Femur (tissue), 1 donor: ENCODE results near the gene MVB12B.
"Not testable (repeated sequence)": the region's sequence is repeated elsewhere in the genome, so short reads cannot be mapped to it uniquely, and the experiment has no call there.

Experiments
- DNase-seq: peaks from one replicate; pipeline ENCODE4 v3.0.0-alpha.2; 2017

MVB12B gene

GRCh38 chr9:126457175-126457547, 130.5 kb downstream of the MVB12B start:
- DNase-seq = no peak

GRCh38 chr9:126457890-126458289, 131.3 kb downstream of the MVB12B start:
- peak; percentile 1 for DNase-seq

DNA sequence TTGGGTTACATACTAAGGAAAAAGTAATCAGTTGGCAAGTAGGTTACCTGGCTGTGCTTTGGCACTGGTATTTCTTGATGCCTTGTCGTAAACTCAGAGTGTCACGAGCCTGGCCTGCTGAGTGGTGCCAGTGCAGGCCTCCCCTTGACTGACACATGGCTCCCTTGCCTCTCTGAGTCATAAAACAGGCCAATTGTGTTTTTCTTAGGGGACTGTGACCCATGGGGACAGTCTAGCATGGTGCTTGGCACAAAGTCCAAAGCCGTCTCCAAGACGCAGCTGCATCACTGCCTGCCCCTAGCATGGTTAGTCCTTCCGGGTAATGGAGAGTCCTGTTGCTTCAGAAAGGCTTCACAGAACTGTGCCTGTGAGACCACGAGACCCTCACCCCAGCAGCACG, 132.5 kb downstream of the MVB12B start:
- peak; percentile 5 for DNase-seq

GRCh38 chr9:126459546-126459945, 132.9 kb downstream of the MVB12B start:
- peak; percentile 12 for DNase-seq

DNA sequence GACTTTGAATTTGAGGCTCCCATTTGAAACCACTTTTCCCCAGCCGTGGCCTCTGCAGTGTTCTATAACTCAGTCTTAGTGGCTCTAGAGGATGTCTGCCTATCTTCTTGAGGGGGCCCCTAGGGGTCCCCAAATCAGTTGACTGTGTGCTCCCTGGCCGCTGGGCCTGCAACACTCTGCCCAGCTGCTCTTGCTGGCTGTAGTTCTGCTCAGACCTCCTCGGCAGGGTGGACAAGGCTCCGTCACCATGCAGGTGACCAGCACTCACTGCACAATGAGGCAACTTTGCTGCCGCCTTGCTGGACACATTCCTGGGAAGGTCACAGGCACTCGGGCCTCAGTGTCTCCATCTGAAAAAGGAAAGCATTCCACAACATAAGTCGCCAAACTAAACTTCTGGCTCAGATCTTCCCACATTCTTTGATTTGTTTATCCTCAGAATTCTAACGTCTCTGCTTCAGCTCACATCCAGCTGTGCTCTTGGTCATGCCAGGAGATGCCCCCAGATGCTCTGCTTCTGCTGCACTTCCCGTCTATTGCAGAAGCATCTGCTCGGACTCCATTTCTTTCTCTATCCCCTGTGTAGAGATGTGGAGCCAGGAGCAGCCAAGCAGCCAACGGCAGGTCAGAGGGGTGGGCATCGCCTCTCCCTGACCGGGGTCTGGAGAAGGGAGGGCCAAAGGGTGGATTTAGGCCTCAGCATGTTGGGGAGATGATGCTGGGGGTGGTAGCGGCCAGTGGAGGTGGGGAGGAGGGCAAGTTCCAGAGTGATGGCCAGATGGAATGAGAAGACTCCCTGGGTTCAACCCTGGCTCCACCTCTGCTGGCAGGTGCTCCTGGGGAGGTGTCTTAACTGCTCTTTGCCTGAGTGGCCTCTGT, 133.6 kb downstream of the MVB12B start:
- DNase-seq = peak; percentile 18

GRCh38 chr9:126461029-126461428, 134.4 kb downstream of the MVB12B start:
- DNase-seq = peak; percentile 8

GRCh38 chr9:126461608-126462007, 135.0 kb downstream of the MVB12B start:
- DNase-seq = no peak

DNA sequence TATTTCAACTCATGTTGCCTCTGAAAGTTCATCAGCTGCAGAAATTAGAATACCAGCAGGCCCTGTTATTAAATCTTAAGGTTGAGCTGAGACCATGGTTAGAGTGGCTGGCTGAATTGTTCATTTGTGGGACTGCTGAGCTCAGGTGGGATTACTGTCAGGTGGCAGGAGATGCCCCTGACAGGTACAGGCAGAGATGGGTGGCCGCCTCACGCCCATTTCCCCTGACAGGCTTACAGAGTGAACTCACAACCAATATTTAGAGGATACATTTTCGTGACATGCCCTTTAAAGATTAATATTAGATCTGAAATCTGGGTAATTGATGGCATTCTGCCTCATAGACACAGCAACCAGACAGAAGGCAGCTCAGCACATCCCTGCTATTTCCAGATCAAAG, 136.0 kb downstream of the MVB12B start:
- no peak for DNase-seq

DNA sequence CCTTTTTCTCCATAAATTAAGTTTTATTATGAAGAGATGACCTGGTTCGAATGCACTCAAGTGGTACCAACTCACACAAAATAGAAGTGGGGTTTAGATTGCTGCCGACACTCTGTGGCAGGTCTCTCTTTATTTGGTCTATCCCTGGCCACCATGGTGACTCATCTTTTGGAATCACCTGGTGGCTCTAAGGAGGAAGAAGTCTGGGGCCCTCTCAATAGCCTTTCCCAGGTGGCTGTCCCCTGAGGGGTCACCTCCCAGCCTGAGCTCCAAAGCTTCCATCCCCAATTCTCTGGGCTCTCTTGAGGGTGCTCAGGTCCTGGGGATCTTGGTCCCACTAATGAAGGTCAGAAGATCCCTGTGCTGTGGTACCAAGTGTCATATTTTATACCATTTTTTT, 136.8 kb downstream of the MVB12B start:
- DNase-seq = no peak

DNA sequence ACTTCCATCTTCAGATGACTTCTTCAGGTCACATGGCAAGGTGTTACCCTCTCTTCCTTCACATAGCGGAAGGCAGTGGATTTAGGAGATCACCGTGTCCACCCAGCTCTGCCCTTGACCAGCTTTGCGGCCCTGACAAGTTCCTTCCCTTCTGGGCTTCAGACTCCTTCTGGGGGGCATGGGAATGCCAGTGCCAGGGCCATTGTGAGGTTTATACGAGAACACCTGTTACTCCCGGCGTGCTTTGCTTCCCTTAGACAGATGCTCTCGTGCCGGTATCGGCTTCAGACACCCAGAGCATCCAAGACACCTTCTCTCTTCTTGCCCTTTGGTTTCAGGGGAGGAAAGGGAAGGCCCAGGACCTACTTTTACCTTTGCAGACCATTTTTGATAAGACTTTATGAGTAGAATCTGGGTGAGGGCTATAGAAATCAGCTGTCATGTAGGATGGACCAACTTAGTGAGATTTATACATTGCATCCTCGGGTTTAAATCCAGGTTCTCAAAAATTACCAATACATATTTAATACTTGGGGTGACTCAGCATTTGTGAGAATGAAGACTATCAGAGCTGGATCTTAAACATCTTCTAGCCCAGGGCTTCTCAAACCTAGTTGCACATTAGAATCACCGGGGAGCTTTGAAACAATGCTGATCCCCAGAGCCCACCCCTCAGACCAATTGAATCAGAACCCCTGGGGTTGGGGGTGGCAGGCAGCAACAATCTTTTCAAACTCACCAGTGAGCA, 138.2 kb downstream of the MVB12B start:
- DNase-seq = no peak

GRCh38 chr9:126465977-126466376, 139.3 kb downstream of the MVB12B start:
- DNase-seq = no peak

GRCh38 chr9:126468141-126468825, 141.7 kb downstream of the MVB12B start:
- DNase-seq = no peak

GRCh38 chr9:126470241-126470993, 143.8 kb downstream of the MVB12B start:
- DNase-seq = no peak

DNA sequence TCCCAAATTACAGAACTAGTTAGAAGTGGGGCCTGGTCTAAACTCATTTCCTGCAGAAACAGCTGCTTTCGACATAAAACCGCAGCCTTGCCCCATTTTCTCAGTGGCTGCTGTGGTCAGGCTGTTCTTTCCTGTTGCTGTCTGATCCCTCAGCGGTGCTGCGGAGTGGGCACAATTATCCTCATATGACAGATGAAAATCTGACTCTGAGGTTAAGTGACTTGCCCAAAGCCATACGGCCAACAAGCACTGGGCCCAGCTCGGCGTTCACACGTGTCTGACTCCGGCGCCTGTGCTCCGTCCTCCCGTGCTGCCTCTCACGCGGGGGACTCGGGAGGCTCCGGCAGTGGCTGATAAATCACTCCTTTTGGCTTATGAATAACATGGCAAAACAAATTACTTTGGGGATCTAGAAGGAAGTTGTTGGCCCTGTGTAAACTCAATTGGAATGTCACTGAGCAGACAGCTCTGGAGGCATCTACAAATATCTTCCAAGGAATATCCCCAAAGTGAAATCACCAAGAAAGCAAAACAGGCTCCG, 144.5 kb downstream of the MVB12B start:
- peak; percentile 86 for DNase-seq

- no peak for DNase-seq
Observed at GRCh38 chr9:126472198-126472947, 145.7 kb downstream of the MVB12B start.

DNA sequence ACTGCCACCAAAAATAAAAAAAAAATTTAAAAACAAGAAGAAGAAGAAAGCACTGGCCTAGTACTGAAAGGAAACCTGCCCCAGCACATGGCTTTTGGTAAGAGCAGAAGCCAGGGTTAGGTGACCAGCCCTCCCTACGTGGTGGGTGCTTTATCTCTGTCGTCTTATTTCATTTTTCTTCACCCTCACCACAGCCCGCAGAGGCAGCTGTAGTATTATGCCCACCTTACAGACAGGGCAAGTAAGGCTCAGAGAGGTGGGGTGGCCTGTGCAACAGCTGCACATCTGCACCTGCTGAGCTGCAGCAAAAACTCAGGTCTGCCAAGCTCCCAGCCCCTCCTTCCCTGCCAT, 146.3 kb downstream of the MVB12B start:
- no peak for DNase-seq

DNA sequence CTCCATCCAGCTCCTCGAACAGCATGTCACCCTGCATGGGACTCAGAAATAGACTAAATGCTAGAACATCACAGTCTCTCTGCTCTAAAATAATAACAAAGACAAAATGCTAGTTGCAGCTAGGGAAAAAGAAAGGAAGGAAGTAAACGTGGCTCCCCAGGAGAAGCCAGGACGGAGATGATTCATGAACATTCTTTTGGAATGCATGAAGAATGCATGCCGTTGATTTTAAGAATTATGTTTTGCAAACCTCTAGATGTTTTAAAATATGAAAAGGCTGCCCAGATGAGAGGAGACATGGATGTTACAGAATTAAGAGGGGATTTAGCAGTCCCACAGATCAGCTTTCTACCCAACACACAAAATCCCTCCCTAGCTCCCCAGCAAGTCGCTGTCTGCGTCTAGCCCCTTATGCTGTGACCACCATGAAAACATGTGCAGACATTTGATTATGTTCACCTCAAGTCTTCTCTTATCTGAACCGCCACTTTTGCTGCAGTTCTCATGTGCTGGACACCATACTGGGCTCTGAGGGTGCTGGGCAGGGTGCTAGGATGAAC, 147.7 kb downstream of the MVB12B start:
- no peak for DNase-seq

DNA sequence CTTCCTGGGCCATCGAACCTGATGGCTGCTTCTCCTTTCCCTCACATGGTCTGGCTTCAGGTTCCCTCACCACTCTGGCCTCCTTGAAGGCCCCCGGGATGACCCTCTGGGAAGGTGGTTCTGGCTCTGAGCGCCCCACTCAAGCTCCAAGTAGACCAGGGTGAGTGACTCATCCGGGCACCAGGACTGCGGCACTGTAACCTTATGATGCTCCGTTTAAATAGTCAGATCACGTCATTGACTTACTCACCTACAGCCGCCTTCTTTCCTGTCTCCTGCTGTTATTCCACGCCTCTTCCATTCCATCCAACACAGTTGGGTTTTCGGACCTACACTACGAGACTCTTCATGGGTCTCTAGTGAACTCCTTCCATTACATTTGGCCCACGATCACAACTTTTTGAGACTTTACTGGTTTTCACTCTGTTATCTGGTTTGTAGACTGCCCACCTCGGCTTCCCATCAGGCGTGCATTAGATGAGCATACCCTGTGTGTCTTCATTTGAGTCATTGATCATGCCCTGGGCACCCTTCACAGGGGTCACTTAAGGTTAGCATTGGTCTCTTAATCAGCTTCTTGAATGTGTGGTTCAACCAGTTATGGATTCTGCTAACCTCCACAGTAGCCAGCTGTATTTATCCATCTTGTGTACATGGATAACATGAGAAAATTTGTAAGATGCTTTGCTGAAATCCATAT, 148.3 kb downstream of the MVB12B start:
- no peak for DNase-seq

GRCh38 chr9:126475933-126476555, 149.4 kb downstream of the MVB12B start:
- DNase-seq = no peak

DNA sequence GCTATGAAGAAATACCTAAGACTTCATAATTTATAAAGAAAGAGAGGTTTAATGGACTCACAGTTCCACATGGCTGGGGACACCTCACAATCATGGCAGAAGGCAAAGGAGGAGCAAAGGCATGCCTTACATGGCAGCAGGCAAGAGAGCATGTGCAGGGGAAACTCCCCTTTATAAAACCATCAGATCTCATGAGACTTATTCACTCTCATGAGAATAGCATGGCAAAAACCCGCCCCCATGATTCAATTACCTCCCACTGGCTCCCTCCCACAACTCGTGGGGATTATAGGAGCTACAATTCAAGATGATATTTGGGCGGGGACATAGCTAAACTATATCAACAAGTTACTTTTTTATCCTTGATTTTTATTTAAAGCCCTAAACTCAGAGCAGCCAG, 150.8 kb downstream of the MVB12B start:
- not testable (repeated sequence) for DNase-seq
